MG63 (cell line): ENCODE results near the gene HHIPL1. TPM values are rescaled to one million over a fixed set of nuclear protein-coding genes. Genes with fewer than 3 reads are reported as not detected.

Experiments used
- DNase-seq: peaks from one replicate; pipeline ENCODE4 v3.0.0-alpha.2; 2020
- H3K27me3 ChIP-seq: fragments of 250-450 bp; sonication (Bioruptor Pico); 2 replicates; pipeline ENCODE4 v1.5.1; 2020; ENCODE audit warnings: mild to moderate bottlenecking, moderate library complexity
- H3K36me3 ChIP-seq: fragments of 250-450 bp; sonication (Bioruptor Pico); 2 replicates; pipeline ENCODE4 v1.5.1; 2020; ENCODE audit warnings: mild to moderate bottlenecking, moderate library complexity
- H3K4me3 ChIP-seq: fragments of 250-450 bp; sonication (Bioruptor Pico); 2 replicates; pipeline ENCODE4 v1.5.1; 2020; ENCODE audit warnings: mild to moderate bottlenecking, moderate library complexity
- H3K9me3 ChIP-seq: fragments of 250-450 bp; sonication (Bioruptor Pico); 2 replicates; pipeline ENCODE4 v1.5.1; 2020; ENCODE audit warnings: mild to moderate bottlenecking, moderate library complexity
- total RNA-seq: library from RNA; depleted of rRNA; stranded (reverse); fragments of >200 nt; shearing (Covaris generic); gene quantifications from 2 replicates; pipeline ENCODE4 v1.2.3, GENCODE V29; 2014; ENCODE audit warnings: low replicate concordance; rRNA removed

Gene HHIPL1
- total RNA-seq, 1 experiment from 2014 or later = not detected

- Histone ChIP-seq H3K4me3 (no peak overlapping the region), H3K9me3 (no peaks in the 10 kb centered on the region), H3K27me3 (no peaks in the 10 kb centered on the region), H3K36me3 (no peaks in the 10 kb centered on the region)
- DNase-seq = no peak
These were observed 77.0 kb downstream of the HHIPL1 start for GRCh38 chr14:99721792-99722516.

GRCh38 chr14:99722741-99723140, 77.8 kb downstream of the HHIPL1 start:
- H3K4me3 ChIP-seq = no peak overlapping the region
- no peaks in the 10 kb centered on the region for H3K27me3 ChIP-seq
- H3K36me3 ChIP-seq = no peaks in the 10 kb centered on the region
- no peaks in the 10 kb centered on the region for H3K9me3 ChIP-seq
- no peak for DNase-seq

GRCh38 chr14:99724196-99724891, 79.4 kb downstream of the HHIPL1 start:
- no peaks in the 10 kb centered on the region for H3K36me3 ChIP-seq
- DNase-seq = no peak
- no peaks in the 10 kb centered on the region for H3K9me3 ChIP-seq
- no peaks in the 10 kb centered on the region for H3K27me3 ChIP-seq
- H3K4me3 ChIP-seq = no peak overlapping the region

- H3K4me3 ChIP-seq = no peak overlapping the region
- no peaks in the 10 kb centered on the region for H3K27me3 ChIP-seq
- DNase-seq = no peak
- H3K36me3 ChIP-seq = no peaks in the 10 kb centered on the region
- no peaks in the 10 kb centered on the region for H3K9me3 ChIP-seq
These were observed 80.2 kb downstream of the HHIPL1 start for GRCh38 chr14:99724939-99725773.

GRCh38 chr14:99725774-99726537, 81.0 kb downstream of the HHIPL1 start:
- no peak for DNase-seq
- Histone ChIP-seq H3K9me3 (no peaks in the 10 kb centered on the region), H3K36me3 (no peaks in the 10 kb centered on the region), H3K4me3 (no peak overlapping the region), H3K27me3 (no peaks in the 10 kb centered on the region)

- H3K27me3 ChIP-seq = no peaks in the 10 kb centered on the region
- no peak for DNase-seq
These were observed 81.7 kb downstream of the HHIPL1 start for GRCh38 chr14:99726538-99727095.

GRCh38 chr14:99727096-99727870, 82.4 kb downstream of the HHIPL1 start:
- no peak for DNase-seq
- H3K36me3 ChIP-seq = no peaks in the 10 kb centered on the region

More at GRCh38 chr14:99726538-99727095, 81.7 kb downstream of the HHIPL1 start:
- no peaks in the 10 kb centered on the region for H3K9me3 ChIP-seq
- H3K36me3 ChIP-seq = no peaks in the 10 kb centered on the region
- no peak overlapping the region for H3K4me3 ChIP-seq

GRCh38 chr14:99728231-99728920, 83.4 kb downstream of the HHIPL1 start:
- H3K36me3 ChIP-seq = no peaks in the 10 kb centered on the region
- no peaks in the 10 kb centered on the region for H3K27me3 ChIP-seq
- no peak overlapping the region for H3K4me3 ChIP-seq
- DNase-seq = no peak
- no peaks in the 10 kb centered on the region for H3K9me3 ChIP-seq

More at GRCh38 chr14:99727096-99727870, 82.4 kb downstream of the HHIPL1 start:
- Histone ChIP-seq H3K9me3 (no peaks in the 10 kb centered on the region), H3K27me3 (no peaks in the 10 kb centered on the region), H3K4me3 (no peak overlapping the region)

- Histone ChIP-seq H3K36me3 (no peaks in the 10 kb centered on the region), H3K9me3 (no peaks in the 10 kb centered on the region)
- no peak for DNase-seq
These were observed 84.1 kb downstream of the HHIPL1 start for GRCh38 chr14:99728981-99729451.

More at GRCh38 chr14:99728981-99729451, 84.1 kb downstream of the HHIPL1 start:
- H3K4me3 ChIP-seq = no peak overlapping the region
- H3K27me3 ChIP-seq = no peaks in the 10 kb centered on the region

Other genes starting within 250 kb of the HHIPL1 start
- 37.8 and 48.0 TPM in 2 replicates for gene SETD3, start 164.3 kb upstream of the HHIPL1 start, total RNA-seq
- 2.9 and 7.9 TPM in 2 replicates for gene CCNK, start 163.7 kb upstream of the HHIPL1 start, total RNA-seq
- gene CCDC85C, start 40.9 kb upstream of the HHIPL1 start, total RNA-seq = 19.9 and 22.2 TPM in 2 replicates
- not detected in 2 replicates for gene CYP46A1, start 39.2 kb downstream of the HHIPL1 start, total RNA-seq
- 9.7 and 11.8 TPM in 2 replicates for gene EML1, start 148.3 kb downstream of the HHIPL1 start, total RNA-seq